GM19452 (cell line): ENCODE results near the gene MISP.

Experiments used
- ATAC-seq: cut with Tn5 transposase; IDR thresholded peaks from one replicate; pipeline ENCODE4 v1.9.1; 2021; ENCODE audit not compliant: unreplicated experiment

Gene MISP

DNA sequence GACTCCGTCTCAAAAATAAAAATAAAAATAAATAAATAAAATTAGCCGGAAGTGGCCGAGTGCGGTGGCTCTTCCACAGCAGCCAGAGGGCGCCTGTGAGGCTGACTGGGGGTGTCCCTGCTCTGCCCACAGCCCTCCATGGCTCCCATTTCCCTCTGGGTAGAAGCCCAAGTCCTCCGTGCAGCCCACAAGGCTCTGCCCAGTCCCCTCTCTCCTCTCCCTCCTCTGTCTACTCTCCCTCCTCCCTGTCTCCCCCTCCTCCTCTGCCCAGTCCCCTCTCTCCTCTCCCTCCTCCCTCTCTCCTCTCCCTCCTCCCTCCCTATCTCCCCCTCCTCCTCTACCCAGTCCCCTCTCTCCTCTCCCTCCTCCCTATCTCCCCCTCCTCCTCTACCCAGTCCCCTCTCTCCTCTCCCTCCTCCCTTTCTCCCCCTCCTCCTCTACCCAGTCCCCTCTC lies 20.4 kb downstream of the MISP start:
- ATAC-seq: no peak

DNA sequence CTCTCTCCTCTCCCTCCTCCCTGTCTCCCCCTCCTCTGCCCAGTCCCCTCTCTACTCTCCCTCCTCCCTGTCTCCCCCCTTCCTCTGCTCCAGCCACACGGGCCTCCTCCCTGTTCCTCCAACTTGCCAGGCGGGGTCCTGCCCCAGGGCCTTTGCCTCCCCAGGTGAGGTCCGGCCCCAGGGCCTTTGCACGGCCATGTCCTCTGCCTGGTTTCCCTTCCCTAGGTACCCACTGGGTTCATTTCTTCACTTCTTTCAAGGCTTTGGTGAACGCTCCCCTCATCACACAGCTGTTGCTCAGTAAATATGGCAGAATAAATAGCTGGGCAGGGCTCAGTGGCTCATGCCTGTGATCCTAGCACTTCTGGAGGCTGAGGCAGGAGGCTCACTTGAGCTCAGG lies 21.2 kb downstream of the MISP start:
- no peak for ATAC-seq

DNA sequence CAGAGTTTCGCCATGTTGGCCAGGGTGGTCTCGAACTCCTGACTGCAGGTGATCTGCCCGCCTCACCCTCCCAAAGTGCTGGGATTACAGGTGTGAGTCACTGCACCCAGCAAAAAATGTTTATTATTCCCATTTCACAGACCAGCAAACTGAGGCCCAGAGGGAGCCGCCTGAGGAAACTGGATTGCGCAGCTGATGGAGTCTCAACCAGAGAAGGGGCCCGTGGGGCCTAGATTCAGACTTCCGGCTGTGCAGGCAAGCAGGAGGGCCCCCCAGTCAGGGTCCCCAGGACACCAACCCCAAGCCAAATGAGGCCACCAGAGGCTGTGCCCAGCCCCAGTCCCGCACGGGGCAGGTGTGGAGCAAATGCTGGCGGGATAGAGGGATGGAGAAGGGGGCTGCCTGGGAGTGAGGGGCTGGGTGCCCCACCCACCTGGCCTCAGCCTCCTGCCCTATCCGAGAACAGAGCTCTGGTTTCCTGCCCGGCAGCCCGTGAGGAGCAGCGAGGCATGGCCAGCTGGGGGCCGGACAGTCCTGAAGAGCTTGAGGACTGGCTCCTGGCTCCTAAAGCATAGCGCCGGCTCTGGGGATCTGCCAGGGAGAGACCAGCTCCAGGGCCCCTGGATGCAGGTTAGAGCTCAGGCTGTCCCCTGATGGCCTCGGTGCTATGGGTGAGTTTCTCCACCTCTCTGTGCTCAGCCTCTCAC lies 22.0 kb downstream of the MISP start:
- no peak for ATAC-seq

DNA sequence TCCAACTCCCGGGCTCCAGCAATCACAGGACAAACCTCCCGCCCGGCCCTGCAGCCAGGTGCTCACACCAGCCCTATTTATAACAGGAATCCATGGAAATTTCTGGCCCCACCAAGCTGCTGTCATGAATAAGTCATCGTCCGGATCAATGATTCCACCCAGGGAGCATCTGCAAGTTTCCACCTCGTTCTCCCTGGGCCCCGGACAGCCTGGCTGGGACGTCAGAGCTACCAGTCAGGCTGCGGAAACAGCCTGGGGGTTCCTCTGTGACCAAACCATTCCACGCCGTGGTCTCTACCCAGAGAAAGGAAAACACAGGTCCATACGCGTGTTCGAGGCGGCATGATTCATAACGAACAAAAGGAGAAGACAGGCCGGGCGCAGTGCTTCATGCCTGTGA lies 25.6 kb downstream of the MISP start:
- no peak for ATAC-seq

DNA sequence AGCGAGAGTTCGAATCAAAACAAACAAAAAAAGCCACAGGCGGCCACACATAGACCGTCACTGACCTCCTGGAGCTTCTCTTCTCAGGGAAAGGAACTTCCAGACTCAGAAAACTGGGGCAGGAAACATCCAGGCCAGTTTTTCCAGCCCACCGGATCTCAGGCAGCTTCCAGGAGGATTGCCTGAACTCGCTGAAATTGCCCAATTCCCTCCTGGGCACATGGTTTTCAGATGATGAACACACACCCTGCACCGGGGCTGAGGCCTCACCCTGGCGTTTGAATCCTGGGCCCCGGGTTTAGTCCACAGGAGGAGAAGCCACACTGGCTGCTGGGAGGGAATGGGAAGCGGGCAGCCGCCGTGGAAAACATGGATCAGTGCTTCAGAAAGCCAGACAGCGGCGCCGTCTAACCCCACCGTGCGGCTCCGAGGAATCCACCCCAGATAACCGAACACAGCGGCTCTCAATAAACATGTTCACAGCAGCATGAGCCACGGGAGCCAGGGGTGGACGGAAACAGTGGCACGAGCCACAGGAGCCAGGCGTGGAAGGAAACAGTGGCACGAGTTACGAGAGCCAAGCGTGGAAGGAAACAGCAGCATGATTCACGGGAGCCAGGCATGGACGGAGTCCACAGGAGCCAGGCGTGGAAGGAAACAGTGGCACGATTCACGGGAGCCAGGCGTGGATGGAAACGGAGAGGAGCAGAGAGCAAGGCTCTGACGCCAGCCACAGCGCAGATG lies 28.2 kb downstream of the MISP start:
- no peak for ATAC-seq

DNA sequence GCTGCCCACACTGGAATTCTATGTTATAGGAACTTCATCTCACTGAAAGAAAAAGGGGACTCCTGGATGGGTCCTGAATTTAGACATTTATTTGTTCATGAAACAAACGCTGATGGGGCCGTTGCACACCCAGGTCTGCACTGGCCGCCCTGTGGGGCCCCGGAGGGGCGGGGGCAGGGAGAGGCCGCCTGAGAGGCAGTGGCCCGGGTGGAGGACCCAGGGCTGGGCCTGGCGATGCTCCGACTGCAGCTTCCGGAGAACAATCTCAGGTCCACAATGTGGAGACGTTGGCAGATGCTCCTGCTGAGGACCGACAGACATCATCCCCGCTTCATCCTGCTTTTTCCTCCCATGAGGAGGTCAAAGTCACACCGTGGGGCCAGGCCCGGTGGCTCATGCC lies 30.0 kb downstream of the MISP start:
- no peak for ATAC-seq

DNA sequence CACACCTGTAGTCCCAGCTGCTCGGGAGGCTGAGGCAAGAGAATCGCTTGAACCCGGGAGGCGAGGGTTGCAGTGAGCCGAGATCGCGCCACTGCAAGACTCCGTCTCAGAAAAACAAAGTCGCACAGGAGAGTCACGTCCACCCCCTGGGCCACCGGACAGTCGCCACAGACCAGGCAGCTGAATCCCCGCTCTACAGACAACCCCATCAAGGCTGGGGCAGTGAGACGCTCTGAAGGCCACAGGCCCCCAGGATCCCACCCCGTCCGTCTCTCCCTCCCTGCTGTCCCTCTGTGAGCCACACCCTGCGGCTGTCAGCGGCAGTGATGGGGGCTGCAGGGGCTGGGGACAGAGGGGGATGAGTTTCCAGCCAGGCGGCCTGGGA lies 30.9 kb downstream of the MISP start:
- no peak for ATAC-seq

DNA sequence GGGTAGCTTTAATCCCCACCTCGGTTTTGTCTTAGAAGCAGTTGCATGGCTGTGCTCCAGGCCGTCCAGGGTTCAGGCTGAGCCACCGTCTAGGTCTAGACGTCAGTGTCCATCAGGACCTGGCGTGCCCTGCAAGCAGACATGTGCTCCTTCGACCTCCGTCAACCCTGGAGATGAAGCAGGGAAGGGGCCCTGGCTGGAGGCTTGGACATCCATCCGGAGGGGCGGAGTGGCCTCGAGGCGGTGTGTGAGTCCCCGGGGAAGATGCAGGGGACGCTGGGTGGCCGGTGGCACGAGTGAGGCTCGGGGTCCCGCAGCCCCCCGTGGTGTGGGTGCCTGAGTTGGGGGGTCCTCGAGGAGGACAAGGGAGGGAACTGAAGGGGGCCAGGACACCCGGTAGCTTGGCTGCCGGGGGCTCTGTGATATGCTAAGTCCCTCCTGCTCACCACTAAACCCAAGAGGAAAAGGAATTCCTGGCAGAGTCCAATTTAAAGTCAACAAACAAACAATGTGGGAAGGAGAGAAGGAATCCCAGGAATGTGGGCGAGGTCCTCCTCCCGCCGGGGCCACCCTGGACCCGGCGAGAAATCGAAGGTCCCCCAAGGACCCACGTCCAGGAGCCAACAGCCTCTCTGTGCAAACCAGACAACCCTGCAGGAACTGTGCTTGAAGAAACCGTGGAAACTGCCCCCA lies 31.4 kb downstream of the MISP start:
- no peak for ATAC-seq

DNA sequence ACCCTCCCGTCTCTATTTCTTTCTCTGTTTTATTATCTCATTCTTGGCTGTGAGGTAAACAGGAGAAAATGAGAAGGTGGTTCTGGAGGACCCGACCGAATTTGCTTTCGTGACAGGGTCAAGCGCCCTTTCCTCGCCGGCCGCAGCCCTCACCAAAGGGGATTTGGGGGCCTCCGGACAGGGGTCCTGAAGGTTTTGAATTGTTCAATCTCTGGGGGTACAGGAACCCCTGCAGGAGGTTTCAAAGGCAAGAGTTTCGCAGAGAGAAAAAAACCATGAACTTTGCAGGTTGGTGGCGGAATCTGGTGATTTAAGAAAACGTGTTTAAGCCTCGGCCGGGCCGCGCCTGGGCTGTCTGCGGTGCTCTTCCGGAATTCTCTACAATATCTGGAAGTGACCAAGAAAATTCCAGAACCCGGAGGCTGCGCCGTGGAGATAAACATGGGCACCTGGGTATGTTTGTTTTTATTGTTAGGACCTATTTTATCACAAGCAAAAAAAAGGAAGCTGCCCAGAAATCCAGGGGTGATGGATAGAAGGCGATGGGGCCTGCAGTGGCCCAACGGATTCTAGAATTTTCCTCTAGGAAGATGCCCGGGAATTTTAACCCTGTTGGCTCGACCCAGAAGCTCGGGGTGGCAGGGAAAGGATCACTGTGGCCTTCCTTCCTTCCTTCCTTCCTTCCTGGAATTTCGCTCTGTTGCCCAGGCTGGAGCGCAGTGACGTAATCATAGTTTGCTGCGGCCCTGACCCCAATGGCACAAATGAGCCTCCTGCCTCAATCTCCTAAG lies 32.2 kb downstream of the MISP start:
- ATAC-seq: no peak

DNA sequence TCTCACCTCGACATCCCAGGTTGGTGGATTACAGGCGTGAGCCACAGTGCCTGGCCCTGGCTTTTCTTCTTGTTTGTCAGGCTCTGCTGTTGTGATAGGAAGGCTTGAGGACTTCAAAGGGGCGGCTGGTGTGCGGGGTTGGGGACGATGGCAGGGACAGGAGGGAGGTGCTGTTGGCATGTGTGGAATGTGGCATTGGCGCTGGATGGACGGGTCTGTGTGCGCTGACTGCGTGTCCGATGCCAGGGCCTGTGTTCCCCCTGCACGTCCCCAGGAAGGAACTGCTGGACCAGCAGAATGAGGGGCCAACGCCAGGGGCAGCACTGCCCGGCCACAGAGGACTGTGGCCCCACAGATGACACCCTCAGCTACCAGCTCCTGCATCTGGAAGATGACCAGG lies 33.6 kb downstream of the MISP start:
- no peak for ATAC-seq

DNA sequence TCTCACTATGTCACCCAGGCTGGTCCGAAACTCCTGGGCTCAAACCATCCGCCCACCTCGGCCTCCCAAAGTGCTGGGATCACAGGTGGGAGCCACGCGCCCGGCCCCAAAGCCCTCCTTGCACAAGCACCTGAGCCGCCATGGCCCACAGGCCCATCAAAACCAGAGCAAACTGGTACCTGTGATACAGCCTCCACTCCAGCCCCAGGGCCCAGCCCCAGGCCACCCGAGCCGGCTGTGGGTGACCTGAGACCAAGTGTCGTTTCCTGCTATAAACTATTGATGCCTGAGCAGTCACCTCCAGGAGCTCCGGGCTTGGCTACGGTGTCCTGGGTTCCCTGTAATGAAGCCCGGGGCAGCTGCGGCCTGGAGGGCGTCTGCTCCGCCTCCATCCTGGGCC lies 36.6 kb downstream of the MISP start:
- ATAC-seq: no peak

DNA sequence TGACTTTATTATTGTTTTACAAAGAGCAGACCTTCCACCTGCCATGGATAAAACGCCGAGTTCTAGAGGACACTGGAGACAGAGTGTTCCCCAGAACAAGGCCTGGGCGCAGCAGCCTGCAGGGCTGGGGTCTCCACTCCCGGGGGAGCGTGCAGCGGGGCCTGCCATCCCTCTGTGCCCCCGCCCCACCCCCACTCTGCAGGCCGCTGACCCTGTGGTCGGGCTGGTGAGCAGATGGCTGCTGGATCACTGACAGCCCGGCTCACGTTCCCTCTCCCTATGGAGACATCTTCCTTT lies 37.7 kb downstream of the MISP start:
- no peak for ATAC-seq

DNA sequence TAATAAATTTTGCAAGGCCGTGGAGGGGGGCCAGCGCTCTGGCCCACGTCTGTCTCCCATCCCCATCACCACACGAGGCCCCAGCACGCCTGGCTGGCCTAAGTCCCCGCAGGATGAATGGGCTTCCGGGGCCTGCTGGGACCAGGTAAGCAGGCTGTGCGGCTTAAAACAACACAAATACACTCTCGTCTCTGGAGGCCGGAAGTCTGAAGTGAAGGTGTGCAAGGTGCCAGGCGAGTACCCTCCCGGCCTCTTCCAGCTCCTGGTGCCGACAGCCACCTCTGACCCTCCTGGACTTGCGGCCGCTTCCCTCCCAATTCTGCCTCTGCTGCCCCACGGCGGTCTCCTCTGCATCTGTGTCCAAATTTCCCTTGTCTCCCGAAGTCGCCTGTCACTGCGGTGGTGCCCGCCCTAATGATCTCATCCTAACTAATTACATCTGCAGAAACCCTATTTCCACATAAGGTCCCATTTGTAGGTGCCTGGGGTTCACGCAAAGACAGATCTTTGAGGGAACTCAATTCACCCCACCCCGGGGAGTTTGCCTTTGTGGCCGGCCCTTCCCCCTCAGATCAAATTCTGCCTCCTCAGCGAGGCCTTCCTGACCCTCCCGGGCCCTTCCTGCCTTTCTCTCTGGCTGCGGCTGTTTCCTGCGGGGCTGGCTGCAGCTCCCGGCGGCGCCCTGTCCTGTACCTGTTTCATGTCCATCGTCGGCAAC lies 38.2 kb downstream of the MISP start:
- no peak for ATAC-seq

DNA sequence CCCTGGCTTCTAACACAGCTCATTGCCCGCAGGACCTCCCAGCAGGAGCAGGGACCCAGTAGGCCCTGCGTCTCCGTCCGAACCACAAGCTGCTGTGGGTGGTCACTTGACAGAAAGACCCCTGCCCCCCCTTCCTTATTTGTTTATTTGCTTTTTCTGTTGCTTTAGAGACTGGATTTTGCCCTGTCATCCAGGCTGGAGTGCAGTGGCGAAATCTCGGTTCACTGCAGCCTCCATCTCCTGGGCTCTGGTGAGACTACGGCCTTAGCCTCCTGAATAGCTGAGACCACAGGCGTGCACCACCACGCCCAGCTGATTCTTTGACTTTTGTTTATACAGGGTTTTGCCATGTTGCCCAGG lies 38.8 kb downstream of the MISP start:
- no peak for ATAC-seq

DNA sequence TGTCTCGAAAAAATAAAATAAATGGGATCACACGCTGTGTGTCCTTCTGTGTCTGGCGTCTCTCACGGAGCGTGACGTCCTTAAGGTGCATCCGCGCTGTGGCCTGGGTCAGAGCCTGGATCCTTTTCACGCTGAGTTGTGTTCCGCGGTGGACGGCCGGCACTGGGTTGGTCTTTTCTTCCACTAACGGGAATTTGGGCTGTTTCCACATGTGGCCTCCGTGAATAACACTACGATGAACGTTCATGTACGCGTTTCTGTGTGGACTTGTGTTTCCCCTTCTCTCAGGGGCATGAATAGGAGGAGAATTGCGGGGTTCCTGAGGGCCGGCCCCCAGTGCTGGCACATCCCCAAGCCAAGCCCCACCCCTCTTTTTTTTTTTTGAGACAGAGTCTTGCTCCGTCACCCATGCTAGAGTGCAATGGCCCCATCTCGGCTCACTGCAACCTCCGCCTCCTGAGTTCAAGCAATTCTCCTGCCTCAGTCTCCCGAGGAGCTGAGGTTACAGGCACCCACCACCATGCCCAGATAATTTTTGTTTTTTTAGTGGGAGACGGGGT lies 40.2 kb downstream of the MISP start:
- ATAC-seq: no peak

DNA sequence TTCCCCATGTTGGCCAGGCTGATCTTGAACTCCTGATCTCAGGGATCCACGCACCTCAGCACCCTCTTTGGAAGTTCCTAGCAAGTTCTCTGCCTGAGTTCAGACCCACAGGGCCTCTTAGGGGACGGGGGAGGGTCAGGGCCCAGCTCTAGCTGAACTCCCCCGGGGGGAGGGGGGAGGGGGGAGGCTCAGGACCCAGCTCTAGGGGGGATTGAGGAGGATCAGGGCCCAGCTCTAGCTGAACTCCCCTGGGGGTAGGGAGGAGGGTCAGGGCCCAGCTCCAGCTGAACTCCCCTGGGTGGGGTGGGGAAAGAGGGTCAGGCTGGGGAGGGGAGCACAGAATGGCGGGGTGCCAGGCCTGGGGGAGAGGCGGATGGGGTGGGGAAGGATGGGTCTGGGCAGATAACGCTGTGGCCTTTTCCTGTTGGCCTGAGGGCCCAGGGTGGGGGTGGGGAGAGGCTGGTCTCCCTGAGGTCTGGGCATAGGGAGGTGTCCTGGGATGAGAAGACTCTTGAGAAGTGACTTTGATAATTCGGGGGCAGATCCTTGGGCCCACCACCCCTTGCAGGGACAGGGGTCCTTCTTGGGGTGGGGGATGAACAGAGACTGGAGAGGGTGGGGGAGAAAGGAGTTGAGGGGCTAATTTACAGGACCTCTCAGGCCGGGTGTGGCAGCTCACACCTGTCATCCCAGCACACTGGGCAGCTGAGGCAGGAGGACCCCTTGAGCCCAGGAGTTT lies 40.8 kb downstream of the MISP start:
- ATAC-seq: no peak

DNA sequence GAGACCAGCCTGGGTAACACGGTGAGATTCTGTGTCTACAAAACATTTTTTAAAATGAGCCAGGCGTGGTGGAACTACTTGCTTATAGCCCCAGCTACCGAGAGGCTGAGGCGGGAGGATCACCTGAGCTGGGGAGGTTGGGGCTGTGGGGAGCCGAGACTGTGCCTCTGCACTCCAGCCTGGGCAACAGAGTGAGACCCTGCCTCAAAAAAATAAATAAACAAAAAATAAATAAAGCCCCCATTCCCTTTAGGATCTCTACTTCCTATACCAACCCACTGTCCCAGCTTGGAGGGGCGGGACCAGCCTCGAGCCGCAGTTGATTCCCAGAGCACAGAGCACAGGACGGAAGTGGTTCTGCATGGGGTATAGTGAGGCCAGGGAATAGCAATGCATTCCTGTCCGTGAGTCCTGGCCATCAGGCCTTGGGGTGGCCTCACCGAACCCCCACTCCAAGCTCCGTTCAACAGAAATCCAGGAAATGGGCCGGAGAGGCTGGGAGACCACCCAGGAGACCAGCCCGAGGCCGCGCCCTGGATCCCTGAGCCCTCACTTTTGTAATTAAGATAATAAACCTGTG lies 41.5 kb downstream of the MISP start:
- no peak for ATAC-seq

DNA sequence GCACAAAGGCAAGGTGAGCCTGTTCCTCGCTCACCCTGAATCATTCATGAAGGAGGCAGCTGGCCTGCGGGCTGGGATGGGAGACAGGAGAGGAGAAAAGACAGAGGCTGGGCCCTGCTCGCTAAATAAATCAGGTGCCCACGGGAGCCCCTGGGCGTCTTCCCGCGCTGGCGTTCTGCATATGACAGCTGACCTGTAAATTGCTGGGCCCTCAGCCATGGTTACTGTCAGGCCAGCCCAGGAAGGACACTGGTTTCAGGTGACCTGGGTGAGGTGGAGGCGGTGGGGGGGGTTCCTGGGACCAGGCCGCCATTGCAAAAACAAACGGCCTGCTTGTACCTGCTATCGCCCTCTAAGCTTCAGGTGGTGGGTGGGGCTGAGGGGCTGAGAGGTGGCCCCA lies 42.9 kb downstream of the MISP start:
- ATAC-seq: no peak

DNA sequence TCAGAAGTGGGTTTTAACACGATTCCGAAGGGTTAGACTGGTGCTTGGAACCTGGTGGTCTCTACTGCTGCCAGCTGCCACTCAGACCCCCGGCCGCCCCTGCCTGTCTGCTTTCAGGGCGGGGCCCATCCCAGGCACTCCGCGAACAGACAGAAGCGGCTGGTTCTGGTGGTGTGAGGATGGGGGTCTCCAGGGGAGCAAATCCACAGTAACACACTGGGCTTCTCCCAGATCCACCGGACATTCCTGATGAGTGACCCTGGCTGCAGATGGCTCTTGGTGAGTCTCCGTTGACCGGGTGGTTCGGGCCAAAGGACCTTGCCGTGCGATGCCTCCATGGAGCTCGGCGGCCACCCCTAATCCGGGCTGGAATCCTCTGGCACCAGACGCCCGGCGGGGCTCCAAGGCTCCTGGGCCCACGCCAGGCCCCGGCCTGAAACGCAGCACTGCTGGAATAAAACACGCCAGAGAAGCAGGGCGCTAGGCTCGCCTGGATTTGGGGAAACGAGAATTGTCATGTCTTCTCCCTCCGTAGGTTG lies 44.2 kb downstream of the MISP start:
- no peak for ATAC-seq
